Measurements from ENCODE around the gene PTTG1. TPM values are rescaled to one million over a fixed set of nuclear protein-coding genes. Genes with fewer than 3 reads are reported as not detected.

The PTTG1 gene
- total and polyA plus RNA-seq, 9 of the 15 experiments (the other 6 are each of a cell fraction or from before 2014, with no cell fraction given) = 193 to 1,088 (median 349) TPM

- ChIA-PET POLR2A (no interaction called here), CTCF (ENCODE audit: low intra/inter-chr PET ratio) (no interaction called here)
- Histone ChIP-seq H4K20me1 (replicated peaks; ENCODE audit: control insufficient read depth, insufficient read depth, low read length) (no peaks in the 10 kb centered on the region), H3K79me2 (ENCODE audit: control insufficient read depth, insufficient read depth, low read length) (no peaks in the 10 kb centered on the region), H3K9ac (ENCODE audit: insufficient read depth in 1 of 2, low read depth in 2 of 2, low read length in 2 of 2) (no peak overlapping the region), H3K4me2 (ENCODE audit: insufficient read depth, low read length) (no peak overlapping the region), H3K9me1 (ENCODE audit: control insufficient read depth, insufficient read depth, low read length) (no peaks in the 10 kb centered on the region), H3K4me1 (replicated peaks in 1 of 2; ENCODE audit: control insufficient read depth in 2 of 2, insufficient read depth in 2 of 2, low read length in 2 of 2) (no peaks in the 10 kb centered on the region), H3K4me3 (no peak overlapping the region), H3K27ac (ENCODE audit: extremely low read depth, low read depth, low read length) (no peak overlapping the region), H3K27me3 (ENCODE audit: control insufficient read depth in 2 of 2, insufficient read depth in 2 of 2, low read length in 2 of 2) (peaks cover 0 to 15% of the 10 kb centered on the region in 2 experiments; a peak in 1 of 5 replicates), H2AFZ (ENCODE audit: low read depth, low read length) (no peak overlapping the region), H3K36me3 (ENCODE audit: control insufficient read depth, insufficient read depth, low read length) (no peaks in the 10 kb centered on the region), H3K9me3 (replicated peaks; ENCODE audit: control insufficient read depth, insufficient read depth, low read depth, low read length) (no peaks in the 10 kb centered on the region)
- FAIRE-seq (no peak), ATAC-seq (no peak), DNase-seq (ENCODE audit: extremely low read depth in 1 of 4, low spot score in 3 of 4) (no peak)
- in situ Hi-C loops (cut with MboI) (no loop called here), intact Hi-C loops (cut with micrococcal nuclease) (no loop called here)
- BruUV-seq (replicated peaks) = no TSS peak
- WGBS (ENCODE audit: insufficient coverage, low coverage, missing lambda C conversion rate) = 7% methylated on average over 1 of the region's 1 CpG
- TF ChIP-seq HIVEP1 (CRISPR knock-in tag; IDR thresholded peaks at IDR 0.05) = no peak
- TF ChIP-seq NFATC3 (IDR thresholded peaks at IDR 0.05) = no peak
- TF ChIP-seq BHLHE40 (IDR thresholded peaks at IDR 0.05; ENCODE audit: low read length) = no peak
- TF ChIP-seq, protein P1, sequence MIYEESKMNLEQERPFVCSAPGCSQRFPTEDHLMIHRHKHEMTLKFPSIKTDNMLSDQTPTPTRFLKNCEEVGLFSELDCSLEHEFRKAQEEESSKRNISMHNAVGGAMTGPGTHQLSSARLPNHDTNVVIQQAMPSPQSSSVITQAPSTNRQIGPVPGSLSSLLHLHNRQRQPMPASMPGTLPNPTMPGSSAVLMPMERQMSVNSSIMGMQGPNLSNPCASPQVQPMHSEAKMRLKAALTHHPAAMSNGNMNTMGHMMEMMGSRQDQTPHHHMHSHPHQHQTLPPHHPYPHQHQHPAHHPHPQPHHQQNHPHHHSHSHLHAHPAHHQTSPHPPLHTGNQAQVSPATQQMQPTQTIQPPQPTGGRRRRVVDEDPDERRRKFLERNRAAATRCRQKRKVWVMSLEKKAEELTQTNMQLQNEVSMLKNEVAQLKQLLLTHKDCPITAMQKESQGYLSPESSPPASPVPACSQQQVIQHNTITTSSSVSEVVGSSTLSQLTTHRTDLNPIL (CRISPR knock-in tag; IDR thresholded peaks at IDR 0.05) = no peak
- TF ChIP-seq SMARCE1 (IDR thresholded peaks at IDR 0.05) = no peak
- TF ChIP-seq ZNF174 (CRISPR knock-in tag; IDR thresholded peaks at IDR 0.05) = no peak
- no peak for TF ChIP-seq CEBPZ (IDR thresholded peaks at IDR 0.05; ENCODE audit: borderline replicate concordance, low read depth, low read length)
- TF ChIP-seq DIDO1 (tag; IDR thresholded peaks at IDR 0.05; ENCODE audit: low read depth) = no peak
- no peak for TF ChIP-seq ZSCAN29 (IDR thresholded peaks at IDR 0.05)
- no peak for TF ChIP-seq ARID3A (IDR thresholded peaks at IDR 0.05; ENCODE audit: borderline replicate concordance, low read depth, low read length)
- no peak for TF ChIP-seq MITF (IDR thresholded peaks at IDR 0.05)
- TF ChIP-seq SRSF7 (optimal IDR thresholded peaks at IDR 0.05; ENCODE audit: low read depth, low read length) = no peak
- no peak for TF ChIP-seq ZNF75A (CRISPR knock-in tag; IDR thresholded peaks at IDR 0.05)
- no peak for TF ChIP-seq ZNF280A (IDR thresholded peaks at IDR 0.05; ENCODE audit: low read depth, partially characterized antibody)
- TF ChIP-seq KAT8 (IDR thresholded peaks at IDR 0.05; ENCODE audit: low read depth) = no peak
These were observed 52.4 kb downstream of the PTTG1 start for GRCh38 chr5:160474084-160474483.

All from K562 (cell line).